HepG2 (cell line): ENCODE measurements around the gene TFAP2C. TPM values are rescaled to one million over a fixed set of nuclear protein-coding genes. Genes with fewer than 3 reads are reported as not detected.

Experiments used
- ATAC-seq: fragments of 200-7000 bp; cut with Tn5 transposase; 3 replicates; pipeline ENCODE4 v1.9.1; 2020; ENCODE audit warnings: mild to moderate bottlenecking, moderate library complexity
- BruUV-seq: library from RNA; stranded (reverse); fragments of 400-500 nt; replicated peaks from 2 replicates; lab custom pipeline; 2021; lab: Mats Ljungman, UMichigan
- CTCF ChIA-PET: fragments of 300-600 bp; formaldehyde crosslinking; extraction: SDS; loops from one replicate; lab custom pipeline; 2021; ENCODE audit warnings: low total read pairs, inconsistent platforms, low intra/inter-chr PET ratio; lab: Yijun Ruan, JAX
- POLR2A ChIA-PET: fragments of 350-600 bp; sonication (Branson Sonifier 250); formaldehyde crosslinking; loops from one replicate; lab custom pipeline; 2020; ENCODE audit warnings: antibody characterized with exemption, inconsistent platforms; lab: Yijun Ruan, JAX
- DNase-seq: peaks from one replicate; pipeline ENCODE4 v3.0.0-alpha.2; 2015; ENCODE audit warnings: low spot score
- FAIRE-seq: peaks from 3 replicates; lab custom pipeline; 2011; peaks lifted over from hg19 to GRCh38; lab: Jason Lieb, UNC
- H2AFZ ChIP-seq: one replicate; pipeline ENCODE4 v1.6.1; 2011; ENCODE audit warnings: low read length, inconsistent platforms
- H3K27ac ChIP-seq: fragments of 300-600 bp; 3 replicates; pipeline ENCODE4 v1.8.0; 2011; ENCODE audit warnings: mixed run types, mild to moderate bottlenecking, mixed read lengths, low read length, inconsistent platforms; ENCODE audit not compliant: insufficient read depth; ENCODE audit errors: extremely low read length
- H3K27me3 ChIP-seq, 2 experiments: fragments of 200-600 bp in 1 of 2; 2 replicates in 1 of 2; 3 replicates in 1 of 2; pipeline versions ENCODE4 v1.6.0 to v1.8.0; 2011; ENCODE audit warnings: low read length in 2 of 2, mild to moderate bottlenecking in 2 of 2, moderate library complexity in 2 of 2, inconsistent platforms in 1 of 2; ENCODE audit not compliant: insufficient read depth in 2 of 2, control insufficient read depth in 1 of 2
- H3K36me3 ChIP-seq, 2 experiments: fragments of 200-600 bp in 1 of 2; replicated peaks in 1 of 2; 2 replicates in 1 of 2; 3 replicates in 1 of 2; pipeline versions ENCODE4 v1.5.1 to v1.8.0; 2011; ENCODE audit warnings: low read length in 2 of 2, inconsistent platforms in 1 of 2; ENCODE audit not compliant: insufficient read depth in 2 of 2, control insufficient read depth in 1 of 2
- H3K4me1 ChIP-seq: 2 replicates; pipeline ENCODE4 v1.5.1; 2012; ENCODE audit warnings: low read length, inconsistent platforms; ENCODE audit not compliant: insufficient read depth
- H3K4me2 ChIP-seq: 2 replicates; pipeline ENCODE4 v1.6.0; 2011; ENCODE audit warnings: low read depth, low read length, inconsistent platforms
- H3K4me3 ChIP-seq, 3 experiments: fragments of 200-600 bp in 1 of 3; sonication (generic), shearing (Covaris generic) in 1 of 3; replicated peaks in 1 of 3; 2 replicates each; pipeline ENCODE4 v1.5.1; 2011 to 2016; ENCODE audit warnings: low read length in 3 of 3, inconsistent platforms in 2 of 3, low read depth in 2 of 3, mild to moderate bottlenecking in 2 of 3, control low read depth in 1 of 3, mixed read lengths in 1 of 3; ENCODE audit not compliant: insufficient read depth in 1 of 3
- H3K79me2 ChIP-seq: one replicate; pipeline ENCODE4 v1.6.1; 2011; ENCODE audit warnings: low read length, inconsistent platforms; ENCODE audit not compliant: insufficient read depth
- H3K9ac ChIP-seq: 2 replicates; pipeline ENCODE4 v1.6.0; 2011; ENCODE audit warnings: mild to moderate bottlenecking, low read depth, low read length, inconsistent platforms; ENCODE audit not compliant: insufficient read depth
- H3K9me3 ChIP-seq: 2 replicates; pipeline ENCODE4 v1.5.1; 2012; ENCODE audit warnings: mild to moderate bottlenecking, low read length
- H4K20me1 ChIP-seq: 2 replicates; pipeline ENCODE4 v1.6.0; 2011; ENCODE audit warnings: inconsistent platforms, mild to moderate bottlenecking, low read length, moderate library complexity; ENCODE audit not compliant: insufficient read depth
- ATF4 ChIP-seq, 2 experiments: fragments of 450-650 bp in 1 of 2; sonication (generic) in 1 of 2; formaldehyde crosslinking; IDR thresholded peaks; 2 replicates each; pipeline versions ENCODE4 v1.5.0 to v1.8.0; 2020 to 2022; ENCODE audit warnings: mild to moderate bottlenecking in 1 of 2, missing genetic modification reagents in 1 of 2
- GPBP1L1 ChIP-seq: sonication (generic); formaldehyde crosslinking; IDR thresholded peaks from 2 replicates; pipeline ENCODE4 v1.5.0; 2020; ENCODE audit warnings: mild to moderate bottlenecking, missing genetic modification reagents
- HOXA3 ChIP-seq: sonication (generic); formaldehyde crosslinking; IDR thresholded peaks from 2 replicates; pipeline ENCODE4 v1.5.0; 2020; ENCODE audit warnings: missing genetic modification reagents
- MED8 ChIP-seq: sonication (generic); formaldehyde crosslinking; IDR thresholded peaks from 2 replicates; pipeline ENCODE4 v1.8.1; 2023; ENCODE audit warnings: mild to moderate bottlenecking, missing genetic modification reagents; ENCODE audit not compliant: insufficient replicate concordance
- MNT ChIP-seq: fragments of 450-650 bp; IDR thresholded peaks from 2 replicates; pipeline ENCODE4 v1.6.1; 2016
- PAF1 ChIP-seq: IDR thresholded peaks from 2 replicates; pipeline ENCODE4 v1.6.1; 2016; ENCODE audit warnings: missing genetic modification reagents, missing compliant biosample characterization
- ZNF234 ChIP-seq: sonication (generic); formaldehyde crosslinking; conservative IDR thresholded peaks from 2 replicates; pipeline ENCODE4 v1.5.1; 2020; ENCODE audit warnings: mild to moderate bottlenecking, missing genetic modification reagents
- WGBS: methylation state at CpG from one replicate; pipeline ENCODE4 v1.1.6; 2017; ENCODE audit warnings: low lambda C conversion rate; 5-methylcytosine and 5-hydroxymethylcytosine counted together
- in situ Hi-C: cut with HindIII; loops from 2 replicates; pipeline ENCODE4 v1.10.0; 2017; ENCODE audit warnings: low pct_unique_long_range_greater_than_20kb; ENCODE audit not compliant: extremely low pct_ligation_motif_present
- intact Hi-C: fragments of 100-400 bp; cut with micrococcal nuclease; formaldehyde crosslinking; loops from one replicate; pipeline ENCODE4 v1.10.0; 2022; ENCODE audit not compliant: unreplicated experiment
- polyA plus RNA-seq, 8 experiments: library from polyadenylated mRNA; depleted of rRNA in 3 of 8; stranded (reverse) in 7 of 8; unstranded in 1 of 8; fragments of >200 nt; fragmentation: Illumina TruSeq in 4 of 8; extraction: Trizol in 4 of 8; gene quantifications; 2 replicates each; pipeline versions ENCODE4 v1.2.1 to v1.2.3, GENCODE V29; 2011 to 2016; ENCODE audit warnings: low read depth in 4 of 8, missing spikeins in 1 of 8, mixed read lengths in 1 of 8; ENCODE audit not compliant: insufficient read depth in 1 of 8
- small RNA-seq, 3 experiments: library from RNA; depleted of rRNA; stranded (forward); fragments of <200 nt; gene quantifications; one replicate each; pipeline ENCODE3, GENCODE V24; 2012; ENCODE audit warnings: low read depth in 2 of 3, low replicate concordance in 1 of 3; ENCODE audit not compliant: insufficient read length in 3 of 3, insufficient read depth in 2 of 3
- total RNA-seq, 5 experiments: library from RNA; depleted of rRNA; stranded (reverse); fragments of >200 nt; fragmentation: Illumina TruSeq; extraction: Trizol; gene quantifications; 2 replicates each; pipeline ENCODE4 v1.2.3, GENCODE V29; 2016; ENCODE audit warnings: low read depth in 1 of 5

TFAP2C gene
- total and polyA plus RNA-seq, 2 of the 13 experiments (the other 11 are each of a cell fraction or from before 2014, with no cell fraction given), result not detected

GRCh38 chr20:56688106-56688505 is 59.0 kb downstream of the TFAP2C start:
- TF ChIP-seq ZNF234 (CRISPR knock-in tag) (no peak), PAF1 (CRISPR knock-in tag) (no peak), MED8 (CRISPR knock-in tag) (no peak), MNT (peak; percentile 95), GPBP1L1 (no peak), ATF4 (CRISPR knock-in tag; IDR thresholded peaks at IDR 0.05) (no peak), HOXA3 (CRISPR knock-in tag) (no peak)
- intact Hi-C loops, result no loop called here
- ATAC-seq (no peak), FAIRE-seq (no peak), DNase-seq (no peak)
- Histone ChIP-seq H3K36me3 (no peaks in the 10 kb centered on the region), H3K79me2 (no peaks in the 10 kb centered on the region), H4K20me1 (no peaks in the 10 kb centered on the region; the same call in 1 of the 2 replicates), H3K4me2 (no peak overlapping the region), H3K27ac (no peak overlapping the region), H2AFZ (no peak overlapping the region), H3K4me1 (no peaks in the 10 kb centered on the region), H3K9me3 (no peaks in the 10 kb centered on the region), H3K27me3 (peaks cover 8 to 63% of the 10 kb centered on the region in 2 experiments; a peak in 4 of 5 replicates), H3K4me3 (no peak overlapping the region), H3K9ac (no peak overlapping the region)
- ChIA-PET POLR2A (no interaction called here), CTCF (no interaction called here)
- in situ Hi-C loops, result no loop called here
- 0% methylated on average over 6 of the region's 6 CpGs for WGBS
- no TSS peak for BruUV-seq

Small RNA genes lying within 50 kb of the gene (small RNA-seq; reads per million reads assigned to genes)
- gene RN7SL170P, result 0 reads per million in 3 experiments
- gene RNU6-1146P, result 0 reads per million in 3 experiments

Other genes with a start within 250 kb of the TFAP2C start
- gene AURKA, start 237.1 kb upstream of the TFAP2C start, total RNA-seq (2016; rRNA removed; fragmentation: Illumina TruSeq; extraction: Trizol), result 224 and 335 TPM in 2 replicates
- gene AURKA, start 237.1 kb upstream of the TFAP2C start, polyA plus RNA-seq (2011; rRNA removed), result 55.7 and 96.4 TPM in 2 replicates
- 70.9 and 105 TPM in 2 replicates for gene CSTF1, start 236.7 kb upstream of the TFAP2C start, total RNA-seq (2016; rRNA removed; fragmentation: Illumina TruSeq; extraction: Trizol)
- 67.9 and 100 TPM in 2 replicates for gene CSTF1, start 236.7 kb upstream of the TFAP2C start, polyA plus RNA-seq (2011; rRNA removed)
- gene CASS4, start 217.0 kb upstream of the TFAP2C start, total RNA-seq (2016; rRNA removed; fragmentation: Illumina TruSeq; extraction: Trizol), result 0.38 and 0.49 TPM in 2 replicates
- 0.17 and 0.25 TPM in 2 replicates for gene CASS4, start 217.0 kb upstream of the TFAP2C start, polyA plus RNA-seq (2011; rRNA removed)
- 142 and 202 TPM in 2 replicates for gene RTF2, start 160.7 kb upstream of the TFAP2C start, total RNA-seq (2016; rRNA removed; fragmentation: Illumina TruSeq; extraction: Trizol)
- 73.3 and 81.8 TPM in 2 replicates for gene RTF2, start 160.7 kb upstream of the TFAP2C start, polyA plus RNA-seq (2011; rRNA removed)
- gene FAM209A, start 104.6 kb upstream of the TFAP2C start, total RNA-seq (2016; rRNA removed; fragmentation: Illumina TruSeq; extraction: Trizol), result 0.15 TPM in 1 of 2 replicates, not detected in the other
- gene FAM209A, start 104.6 kb upstream of the TFAP2C start, polyA plus RNA-seq (2011; rRNA removed), result 0.36 and 0.51 TPM in 2 replicates
- gene FAM209B, start 96.1 kb upstream of the TFAP2C start, total RNA-seq (2016; rRNA removed; fragmentation: Illumina TruSeq; extraction: Trizol), result 0.24 and 0.32 TPM in 2 replicates
- 0.10 and 0.42 TPM in 2 replicates for gene FAM209B, start 96.1 kb upstream of the TFAP2C start, polyA plus RNA-seq (2011; rRNA removed)